ENCODE measurements around the gene NRBP1. TPM values are rescaled to one million over a fixed set of nuclear protein-coding genes. Genes with fewer than 3 reads are reported as not detected.

The NRBP1 gene
- total and polyA plus RNA-seq, 2 of the 8 experiments (the other 6 are each of a cell fraction or from before 2014, with no cell fraction given) = 115 to 145 TPM

GRCh38 chr2:27441958-27442919, 13.8 kb downstream of the NRBP1 start, which contains the start of gene KRTCAP3 (continued):
- TF ChIP-seq GABPA (IDR thresholded peaks at IDR 0.05; ENCODE audit: borderline replicate concordance, insufficient read depth, low read length) = no peak
- no peak for TF ChIP-seq CTBP2 (IDR thresholded peaks at IDR 0.05; ENCODE audit: borderline replicate concordance, insufficient read depth, insufficient read length, low read length)
- no peak for TF ChIP-seq ZNF274 (IDR thresholded peaks at IDR 0.05; ENCODE audit: borderline replicate concordance, extremely low read depth, low read length)
- no peak for TF ChIP-seq SUZ12 (IDR thresholded peaks at IDR 0.05; ENCODE audit: low read length)
- no peak for TF ChIP-seq POU5F1 (IDR thresholded peaks at IDR 0.05; ENCODE audit: low read depth, low read length)
- peak in 1 of 2 experiments; percentile 82; a peak in 2 of 4 replicates for TF ChIP-seq SIN3A (conservative IDR thresholded peaks at IDR 0.05 in 1 of 2, IDR thresholded peaks at IDR 0.05 in 1 of 2; ENCODE audit: low read depth in 1 of 2, low read length in 2 of 2)
- TF ChIP-seq ATF3 (IDR thresholded peaks at IDR 0.05; ENCODE audit: insufficient read depth, low read depth, low read length) = no peak
- TF ChIP-seq ASH2L (IDR thresholded peaks at IDR 0.05; ENCODE audit: low read length) = peak; percentile 67
- TF ChIP-seq SP2 (IDR thresholded peaks at IDR 0.05; ENCODE audit: low read length) = no peak
- TF ChIP-seq SRF (IDR thresholded peaks at IDR 0.05; ENCODE audit: low read depth, low read length) = no peak
- TF ChIP-seq SAP30 (IDR thresholded peaks at IDR 0.05; ENCODE audit: insufficient read depth, insufficient replicate concordance, low read length) = no peak
- no peak for TF ChIP-seq KDM5A (IDR thresholded peaks at IDR 0.05; ENCODE audit: low read length)
- no peak for TF ChIP-seq EZH2 (IDR thresholded peaks at IDR 0.05; ENCODE audit: low read depth, low read length, severe bottlenecking)
- no peak for TF ChIP-seq SP4 (IDR thresholded peaks at IDR 0.05; ENCODE audit: low read length)
- no peak for TF ChIP-seq CBX5 (IDR thresholded peaks at IDR 0.05; ENCODE audit: low read depth, low read length)
- TF ChIP-seq TCF12 (IDR thresholded peaks at IDR 0.05; ENCODE audit: low read depth, low read length) = no peak
- no peak for TF ChIP-seq CHD1 (IDR thresholded peaks at IDR 0.05; ENCODE audit: low read depth, low read length)

Data from H1 (cell line).